Activated CD4-positive, alpha-beta T cell treated with anti-CD3 and anti-CD28 coated beads, Interleukin-2, amount 50 U/mL, for 4 hours (primary cell): ENCODE measurements around the gene PTGDS.

Experiments used
- DNase-seq, 2 experiments: peaks; one replicate each; pipeline ENCODE4 v3.0.0-alpha.2; 2020

Gene PTGDS

GRCh38 chr9:136958898-136959850 lies 18.1 kb upstream of the PTGDS start:
- no peak for DNase-seq

DNA sequence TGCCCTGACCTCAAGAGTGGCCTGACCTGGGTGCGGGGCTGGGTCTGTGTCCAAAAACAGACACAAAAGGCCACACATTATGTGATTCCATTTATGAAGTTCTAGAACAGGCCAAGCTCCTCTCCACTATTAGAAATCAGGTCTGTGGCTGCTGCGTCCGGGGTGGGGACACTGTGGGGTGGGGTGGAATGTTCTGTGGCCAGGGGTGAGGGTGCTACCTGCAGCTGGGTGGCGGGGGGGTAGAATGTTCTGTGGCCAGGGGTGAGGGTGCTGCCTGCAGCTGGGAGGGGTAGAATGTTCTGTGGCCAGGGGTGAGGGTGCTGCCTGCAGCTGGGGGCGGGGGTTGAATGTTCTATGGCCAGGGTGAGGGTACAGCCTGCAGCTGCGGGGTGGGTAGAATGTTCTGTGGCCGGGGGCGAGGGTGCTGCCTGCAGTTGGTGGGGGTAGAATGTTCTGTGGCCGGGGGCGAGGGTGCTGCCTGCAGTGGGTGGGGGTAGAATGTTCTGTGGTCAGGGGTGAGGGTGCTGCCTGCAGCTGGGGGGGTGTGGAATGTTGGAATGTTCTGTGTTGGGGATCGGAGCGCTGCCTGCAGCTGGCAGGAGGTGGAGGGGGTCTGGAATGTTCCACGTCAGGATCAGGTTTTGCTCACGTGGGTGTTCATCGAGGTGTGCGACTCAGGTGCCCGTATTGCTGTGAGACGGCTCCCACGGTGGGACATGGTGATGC lies 16.9 kb upstream of the PTGDS start:
- no peak for DNase-seq

DNA sequence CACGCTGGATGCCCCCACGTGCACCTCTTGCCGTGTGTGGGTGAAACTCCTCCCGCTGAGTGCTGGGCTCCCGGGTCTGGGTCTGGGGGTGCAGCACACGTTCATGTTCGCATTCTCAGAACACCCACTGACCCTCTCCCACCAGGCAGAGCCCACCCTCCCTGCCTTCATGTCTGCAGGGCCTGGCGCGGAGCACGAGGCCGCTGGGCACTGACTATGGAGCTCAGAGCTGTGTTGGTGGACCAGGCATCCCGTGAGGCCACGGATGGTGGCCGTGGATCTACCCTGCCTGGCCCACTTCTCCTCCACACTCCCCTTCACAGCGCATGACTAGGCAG lies 16.4 kb upstream of the PTGDS start:
- no peak for DNase-seq

DNA sequence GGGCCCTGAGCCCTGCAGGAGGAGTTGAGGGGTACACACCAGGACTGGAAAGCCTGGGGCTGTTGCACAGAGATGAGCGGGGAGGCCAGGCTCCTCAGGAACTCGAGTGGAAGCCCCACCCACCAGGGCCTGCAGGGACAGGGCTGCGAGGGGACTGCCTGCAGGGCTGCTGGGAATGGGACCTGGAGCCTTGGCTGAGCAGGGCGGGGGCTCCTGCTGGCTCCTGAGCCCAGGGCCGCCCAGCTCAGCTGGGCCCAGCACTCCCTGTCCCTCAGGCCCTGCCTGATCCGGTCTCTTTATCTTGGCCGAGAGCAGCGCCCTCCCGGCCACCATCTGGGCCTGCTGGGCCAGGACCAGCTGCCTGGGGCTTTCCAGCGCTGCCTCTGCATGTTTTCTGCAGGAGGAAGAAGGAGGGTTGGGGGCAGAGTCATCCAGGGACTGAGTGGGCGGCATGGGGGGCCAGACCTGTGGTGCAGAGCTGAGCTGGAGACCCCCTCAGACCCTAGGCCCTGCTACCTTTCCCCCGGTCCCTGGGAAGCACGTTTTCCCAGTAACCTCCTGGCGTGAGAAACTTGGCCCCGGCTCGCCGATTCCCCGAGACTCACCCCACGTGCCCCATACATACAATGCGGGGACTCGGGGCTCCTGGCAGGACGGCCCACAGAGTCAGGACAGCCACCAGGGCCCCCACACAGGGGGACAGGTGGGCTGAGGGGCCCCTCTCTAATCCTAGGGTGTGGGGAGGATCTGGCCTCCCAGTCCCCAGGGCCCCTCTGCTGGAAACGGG lies 15.8 kb upstream of the PTGDS start:
- no peak for DNase-seq

DNA sequence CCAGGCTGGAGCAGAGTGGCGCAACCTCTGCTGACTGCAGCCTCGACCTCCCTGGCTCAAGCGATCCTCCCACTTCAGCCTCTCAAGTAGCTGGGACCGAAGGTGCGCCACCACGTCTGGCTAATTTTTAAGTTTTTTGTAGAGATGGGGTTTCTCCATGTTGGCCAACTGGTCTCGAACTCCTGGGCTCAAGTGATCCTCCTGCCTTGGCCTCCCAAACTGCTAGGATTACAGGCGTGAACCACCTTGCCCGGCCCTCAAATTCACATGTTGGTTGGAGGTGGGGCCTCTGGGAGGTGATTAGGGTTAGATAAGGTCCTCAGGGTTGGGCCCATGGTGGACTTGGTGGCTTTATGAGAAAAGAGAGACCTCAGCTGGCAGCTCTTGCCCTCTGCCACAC lies 15.1 kb upstream of the PTGDS start:
- DNase-seq, result no peak

- no peak for DNase-seq
Measured at GRCh38 chr9:136962701-136963248, 14.5 kb upstream of the PTGDS start.

DNA sequence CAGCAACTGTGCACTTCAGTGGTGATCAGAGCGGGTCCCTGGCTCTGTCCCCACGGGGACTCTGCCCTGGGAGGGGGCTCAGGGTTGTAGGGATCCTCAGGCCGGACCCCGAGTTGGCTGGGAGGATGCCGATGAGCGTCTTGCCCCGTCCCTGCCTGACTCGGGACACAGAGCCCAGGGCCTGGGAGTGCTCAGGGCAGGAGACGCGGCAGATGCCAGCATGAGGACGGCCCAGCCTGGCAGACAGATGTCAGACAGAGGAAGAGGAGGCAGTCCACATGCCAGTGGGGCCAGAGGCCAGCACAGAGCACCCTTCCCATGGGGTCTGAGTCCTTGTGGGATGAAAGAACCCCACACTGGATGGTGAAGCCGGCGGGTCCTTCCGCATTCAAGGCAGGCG lies 14.0 kb upstream of the PTGDS start:
- no peak for DNase-seq

- no peak for DNase-seq
Measured at GRCh38 chr9:136963751-136964150, 13.6 kb upstream of the PTGDS start.

DNA sequence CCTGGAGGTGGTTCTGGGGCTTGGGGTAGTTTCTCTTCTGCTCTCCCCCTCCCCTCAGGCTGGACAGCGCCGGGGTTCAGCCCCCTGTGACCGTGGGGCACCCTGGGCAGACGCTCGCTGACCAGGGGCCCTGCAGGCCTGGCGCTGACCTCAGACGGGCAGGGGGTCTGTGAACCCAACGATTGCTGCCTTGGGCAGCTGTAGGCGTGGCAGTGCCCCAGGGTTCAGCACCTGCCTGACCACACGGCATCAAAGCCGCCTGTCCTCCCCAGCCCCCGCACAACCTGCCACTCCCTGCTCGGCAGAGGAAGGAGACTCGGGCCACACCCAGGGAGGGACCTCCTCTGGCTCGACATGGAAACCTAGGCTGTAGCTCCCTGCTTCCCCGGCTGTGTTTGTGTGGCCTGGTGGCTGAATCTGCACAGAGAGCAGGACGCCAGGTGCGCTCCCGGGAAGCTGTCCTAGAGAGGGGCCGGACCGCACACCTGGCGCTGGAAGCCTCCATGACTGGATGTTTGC lies 13.1 kb upstream of the PTGDS start:
- DNase-seq, result no peak

DNA sequence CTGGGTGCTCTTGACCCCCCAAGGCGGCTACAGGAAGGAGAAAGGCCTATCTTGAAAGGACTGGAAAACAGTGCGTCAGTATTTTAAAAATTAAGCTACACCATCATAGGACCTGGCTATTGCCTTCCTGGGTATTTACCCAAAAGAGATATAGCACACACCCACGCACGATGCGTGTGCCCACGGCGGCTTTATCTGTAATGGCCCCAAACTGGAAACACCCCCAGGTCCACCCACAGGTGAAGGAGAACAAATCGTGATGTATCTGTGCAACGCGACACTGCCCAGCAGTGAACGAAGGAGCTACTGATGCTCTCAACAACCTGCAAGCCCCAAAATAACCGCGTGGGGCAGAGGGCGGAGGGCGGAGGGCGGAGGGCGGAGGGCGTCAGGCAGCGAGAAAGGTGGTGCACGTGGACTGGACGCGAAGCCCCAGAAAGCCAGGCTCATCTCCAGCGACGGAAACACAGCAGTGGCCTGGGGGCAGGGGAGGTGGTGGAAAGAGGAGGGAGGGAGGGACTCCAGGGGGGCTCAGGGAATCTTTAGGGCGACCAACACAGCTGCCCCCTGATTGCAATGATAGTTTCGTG lies 12.4 kb upstream of the PTGDS start:
- DNase-seq, result no peak

GRCh38 chr9:136965771-136966484 lies 11.4 kb upstream of the PTGDS start:
- no peak for DNase-seq

DNA sequence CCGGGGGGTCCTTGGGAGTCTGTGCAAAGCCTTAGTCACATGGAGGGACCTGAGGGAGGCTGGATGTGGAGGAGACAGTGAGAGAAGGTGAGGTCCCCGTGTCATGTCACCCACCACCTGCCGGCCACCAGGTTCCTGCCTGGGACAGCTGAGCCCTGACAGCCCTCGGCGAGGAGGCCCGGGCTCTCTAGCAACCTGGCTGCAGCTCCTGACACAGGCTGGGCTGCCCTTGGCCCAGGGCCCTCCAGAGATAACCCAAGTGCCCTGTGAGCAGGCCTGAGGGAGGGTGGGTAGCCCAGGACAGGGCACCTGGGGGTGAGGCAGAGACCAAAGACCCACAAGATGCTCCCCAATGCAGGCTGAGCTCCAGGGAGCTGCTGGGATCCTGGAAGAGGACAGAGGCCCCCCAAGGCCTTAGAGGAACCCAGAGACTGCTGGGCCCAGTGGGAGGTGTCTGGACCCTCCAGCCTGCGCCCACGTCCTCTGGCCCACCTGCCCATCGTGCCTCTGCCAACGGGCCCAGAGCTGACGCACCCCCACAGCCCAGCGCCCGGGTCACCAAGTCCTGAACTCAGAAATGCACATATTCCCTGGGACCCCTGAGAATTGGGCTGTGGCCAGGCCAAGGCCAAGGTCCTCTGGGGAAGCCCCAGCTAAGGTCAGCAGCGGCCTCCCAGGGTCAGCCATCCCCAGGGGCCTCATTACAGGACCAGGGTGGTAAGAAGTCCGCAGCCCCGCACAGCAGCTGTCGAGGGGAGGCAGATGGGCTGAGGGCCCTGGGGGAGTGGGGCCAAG lies 8.8 kb upstream of the PTGDS start:
- DNase-seq, result no peak

- no peak for DNase-seq
Measured at GRCh38 chr9:136969150-136969549, 8.2 kb upstream of the PTGDS start.

DNA sequence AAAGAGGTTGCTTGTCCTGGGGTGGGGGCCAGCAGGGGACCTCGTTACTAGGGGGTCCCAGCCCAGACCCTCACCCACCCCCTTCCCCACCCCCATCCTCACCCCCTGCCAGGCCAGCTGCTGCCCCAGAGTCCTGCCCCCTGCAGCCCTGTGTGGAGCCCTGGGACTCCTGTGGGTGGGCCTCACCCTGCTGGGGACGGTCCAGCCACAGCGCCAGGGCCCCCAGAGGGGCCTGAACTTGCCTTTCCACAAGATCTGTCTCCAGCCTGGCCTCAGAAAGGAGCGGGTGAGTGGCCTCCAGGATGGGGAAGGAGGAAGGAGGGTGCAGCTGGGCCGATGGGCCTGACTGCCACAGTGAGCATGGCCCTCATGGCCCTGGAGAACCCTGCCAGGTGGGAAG lies 7.5 kb upstream of the PTGDS start:
- DNase-seq, result no peak

- no peak for DNase-seq
Measured at GRCh38 chr9:136970361-136970760, 6.9 kb upstream of the PTGDS start.

DNA sequence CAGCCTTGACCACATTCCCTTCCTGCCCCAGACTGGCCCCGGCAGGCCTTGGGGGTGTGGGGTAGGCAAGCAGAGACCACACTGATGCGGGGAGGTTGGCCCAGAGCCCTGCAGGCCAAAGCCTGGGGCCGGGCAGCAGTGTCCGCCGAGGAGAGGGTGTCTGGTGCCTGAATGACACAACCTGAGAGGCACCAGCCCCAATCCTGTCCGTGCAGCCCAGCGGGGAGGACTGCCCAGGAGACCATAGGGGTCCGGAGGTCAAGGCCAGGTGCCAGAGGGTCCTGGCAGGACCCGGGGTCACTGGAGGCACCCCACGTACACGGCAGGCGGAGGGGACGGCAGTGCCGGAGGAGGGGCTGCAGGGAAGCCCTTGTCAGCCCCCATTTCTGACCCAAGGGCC lies 5.6 kb upstream of the PTGDS start:
- DNase-seq, result no peak

- no peak for DNase-seq
Measured at GRCh38 chr9:136972335-136972734, 5.0 kb upstream of the PTGDS start.

GRCh38 chr9:136972743-136973142 lies 4.6 kb upstream of the PTGDS start:
- no peak for DNase-seq

GRCh38 chr9:136973618-136974617 lies 3.4 kb upstream of the PTGDS start:
- no peak for DNase-seq
